Keratinocyte (primary cell): ENCODE data around the gene KCNN3. TPM values are rescaled to one million over a fixed set of nuclear protein-coding genes. Genes with fewer than 3 reads are reported as not detected.

Experiments used
- DNase-seq: peaks from one replicate; pipeline ENCODE4 v3.0.0-alpha.2; 2011; ENCODE audit warnings: low read depth, missing footprints, low spot score
- FAIRE-seq: peaks from 2 replicates; lab custom pipeline; 2011; peaks lifted over from hg19 to GRCh38; lab: Jason Lieb, UNC
- H2AFZ ChIP-seq: 2 replicates; pipeline ENCODE4 v1.6.0; 2012; ENCODE audit warnings: low read length, control low read depth, inconsistent platforms; ENCODE audit not compliant: control insufficient read depth
- H3K27ac ChIP-seq: 2 replicates; pipeline ENCODE4 v1.5.1; 2011; ENCODE audit warnings: low read length; ENCODE audit not compliant: control insufficient read depth, insufficient read depth
- H3K27me3 ChIP-seq: 3 replicates; pipeline ENCODE4 v1.6.0; 2011; ENCODE audit warnings: low read length; ENCODE audit not compliant: control insufficient read depth, insufficient read depth; ENCODE audit errors: extremely low read depth
- H3K36me3 ChIP-seq, 2 experiments: 2 replicates in 1 of 2; 3 replicates in 1 of 2; pipeline ENCODE4 v1.5.1; 2011; ENCODE audit warnings: low read length in 2 of 2, mild to moderate bottlenecking in 1 of 2; ENCODE audit not compliant: control insufficient read depth in 2 of 2, insufficient read depth in 2 of 2; ENCODE audit errors: extremely low read depth in 1 of 2
- H3K4me1 ChIP-seq: 3 replicates; pipeline ENCODE4 v1.5.1; 2011; ENCODE audit warnings: low read length; ENCODE audit not compliant: control insufficient read depth, insufficient read depth; ENCODE audit errors: extremely low read depth
- H3K4me2 ChIP-seq: 3 replicates; pipeline ENCODE4 v1.6.0; 2011; ENCODE audit warnings: low read depth, low read length; ENCODE audit not compliant: control insufficient read depth, insufficient read depth; ENCODE audit errors: extremely low read depth
- H3K4me3 ChIP-seq, 3 experiments: fragments of 200-600 bp in 1 of 3; sonication (generic) in 1 of 3; 2 replicates in 2 of 3; 3 replicates in 1 of 3; pipeline ENCODE4 v1.5.1; 2011 to 2016; ENCODE audit warnings: low read length in 3 of 3, mild to moderate bottlenecking in 3 of 3, control low read depth in 2 of 3, inconsistent platforms in 1 of 3, low read depth in 1 of 3, mixed read lengths in 1 of 3, mixed run types in 1 of 3, moderate library complexity in 1 of 3; ENCODE audit not compliant: control insufficient read depth in 2 of 3, insufficient read depth in 2 of 3; ENCODE audit errors: extremely low read depth in 1 of 3
- H3K79me2 ChIP-seq: 2 replicates; pipeline ENCODE4 v1.6.0; 2012; ENCODE audit warnings: low read length; ENCODE audit not compliant: control insufficient read depth, insufficient read depth
- H3K9ac ChIP-seq: 3 replicates; pipeline ENCODE4 v1.6.0; 2011; ENCODE audit warnings: low read length; ENCODE audit not compliant: control insufficient read depth, insufficient read depth; ENCODE audit errors: extremely low read depth
- H3K9me1 ChIP-seq: 3 replicates; pipeline ENCODE4 v1.6.0; 2011; ENCODE audit warnings: low read length; ENCODE audit not compliant: control insufficient read depth, insufficient read depth; ENCODE audit errors: extremely low read depth
- H3K9me3 ChIP-seq: 2 replicates; pipeline ENCODE4 v1.5.1; 2012; ENCODE audit warnings: low read depth, low read length; ENCODE audit not compliant: control insufficient read depth
- H4K20me1 ChIP-seq: 3 replicates; pipeline ENCODE4 v1.6.0; 2011; ENCODE audit warnings: low read length; ENCODE audit not compliant: control insufficient read depth, insufficient read depth; ENCODE audit errors: extremely low read depth
- CTCF ChIP-seq, 3 experiments: IDR thresholded peaks in 1 of 3; conservative IDR thresholded peaks in 1 of 3; optimal IDR thresholded peaks in 1 of 3; 2 replicates in 2 of 3; 3 replicates in 1 of 3; pipeline versions ENCODE3 to v1.5.1; 2011; ENCODE audit warnings: low read length in 3 of 3, mild to moderate bottlenecking in 3 of 3, moderate library complexity in 2 of 3, control low read depth in 1 of 3, inconsistent platforms in 1 of 3; ENCODE audit not compliant: insufficient read depth in 2 of 3; ENCODE audit errors: extremely low read depth in 1 of 3
- EZH2 ChIP-seq: IDR thresholded peaks from one replicate; pipeline ENCODE4 v1.6.1; 2012; ENCODE audit warnings: inconsistent platforms, mild to moderate bottlenecking, low read length, moderate library complexity
- dilution Hi-C: fragments of 300-500 bp; cut with MboI; formaldehyde crosslinking; loops from one replicate; pipeline ENCODE4 v1.7.0; 2020; ENCODE audit warnings: low sequenced_read_pairs; ENCODE audit not compliant: extremely low pct_ligation_motif_present
- polyA plus RNA-seq, 5 experiments: library from polyadenylated mRNA; depleted of rRNA in 3 of 5; stranded (reverse) in 3 of 5; stranded (forward) in 1 of 5; unstranded in 1 of 5; fragments of >200 nt; gene quantifications; 1 replicate in 1 of 5; 2 replicates in 3 of 5; 3 replicates in 1 of 5; pipeline versions ENCODE4 v1.2.1 to v1.2.3, GENCODE V29; 2011 to 2012; ENCODE audit warnings: missing spikeins in 2 of 5, low read depth in 1 of 5, low replicate concordance in 1 of 5

KCNN3 gene
- polyA plus RNA-seq, 1 donor (not counting 4 experiments of a cell fraction or from before 2014, with no cell fraction given): 0.05 TPM

- DNase-seq (no peak), FAIRE-seq (peak; percentile 65)
- dilution Hi-C loops: no loop called here
- H2AFZ ChIP-seq: no peak overlapping the region
- no peaks in the 10 kb centered on the region for H3K36me3 ChIP-seq
- TF ChIP-seq CTCF (optimal IDR thresholded peaks at IDR 0.05 in 1 of 3, IDR thresholded peaks at IDR 0.05 in 1 of 3, conservative IDR thresholded peaks at IDR 0.05 in 1 of 3; ENCODE audit: extremely low read depth in 1 of 3, insufficient read depth in 2 of 3, low read length in 3 of 3) (no peak), EZH2 (no peak)
- no peak overlapping the region for H3K27ac ChIP-seq
- H3K9ac ChIP-seq: no peak overlapping the region
- H3K4me2 ChIP-seq: no peak overlapping the region
- H3K27me3 ChIP-seq: peaks cover 9% of the 10 kb centered on the region
- H3K9me1 ChIP-seq: no peaks in the 10 kb centered on the region
- H3K9me3 ChIP-seq: no peaks in the 10 kb centered on the region
- H3K4me3 ChIP-seq: no peak overlapping the region
- no peaks in the 10 kb centered on the region for H4K20me1 ChIP-seq
- H3K4me1 ChIP-seq: no peaks in the 10 kb centered on the region
- no peaks in the 10 kb centered on the region for H3K79me2 ChIP-seq
Observed at GRCh38 chr1:154736841-154737240, 133.2 kb downstream of the KCNN3 start.

GRCh38 chr1:154735804-154736168 lies 134.3 kb downstream of the KCNN3 start:
- TF ChIP-seq CTCF (optimal IDR thresholded peaks at IDR 0.05 in 1 of 3, IDR thresholded peaks at IDR 0.05 in 1 of 3, conservative IDR thresholded peaks at IDR 0.05 in 1 of 3; ENCODE audit: extremely low read depth in 1 of 3, insufficient read depth in 2 of 3, low read length in 3 of 3) (no peak), EZH2 (no peak)
- DNase-seq: no peak
- H4K20me1 ChIP-seq: no peaks in the 10 kb centered on the region
- H3K9me1 ChIP-seq: no peaks in the 10 kb centered on the region
- dilution Hi-C loops: no loop called here
- H3K4me2 ChIP-seq: no peak overlapping the region
- FAIRE-seq: no peak
- peaks cover 9% of the 10 kb centered on the region for H3K27me3 ChIP-seq
- no peak overlapping the region for H3K27ac ChIP-seq
- no peaks in the 10 kb centered on the region for H3K79me2 ChIP-seq
- no peaks in the 10 kb centered on the region for H3K9me3 ChIP-seq
- H3K36me3 ChIP-seq: no peaks in the 10 kb centered on the region
- peaks cover 3% of the 10 kb centered on the region for H3K4me1 ChIP-seq
- no peak overlapping the region for H2AFZ ChIP-seq
- no peak overlapping the region for H3K9ac ChIP-seq
- no peak overlapping the region for H3K4me3 ChIP-seq
